ENCODE results near the gene ATE1.

ATE1 gene

GRCh38 chr10:121879476-121879875, 48.4 kb downstream of the ATE1 start:
- in situ Hi-C loops (cut with MboI; ENCODE audit: low sequenced_read_pairs) = no loop called here

- in situ Hi-C loops (cut with MboI; ENCODE audit: low sequenced_read_pairs) = no loop called here
These were observed 54.6 kb downstream of the ATE1 start for GRCh38 chr10:121873236-121873635.

GRCh38 chr10:121870413-121870812, 57.4 kb downstream of the ATE1 start:
- in situ Hi-C loops (cut with MboI; ENCODE audit: low sequenced_read_pairs) = no loop called here

- in situ Hi-C loops (cut with MboI; ENCODE audit: low sequenced_read_pairs) = no loop called here
These were observed 62.3 kb downstream of the ATE1 start for GRCh38 chr10:121865554-121865953.

GRCh38 chr10:121864653-121865052, 63.2 kb downstream of the ATE1 start:
- in situ Hi-C loops (cut with MboI; ENCODE audit: low sequenced_read_pairs) = no loop called here

GRCh38 chr10:121864168-121864567, 63.7 kb downstream of the ATE1 start:
- in situ Hi-C loops (cut with MboI; ENCODE audit: low sequenced_read_pairs) = no loop called here

GRCh38 chr10:121862649-121863048, 65.2 kb downstream of the ATE1 start:
- in situ Hi-C loops (cut with MboI; ENCODE audit: low sequenced_read_pairs) = no loop called here

- in situ Hi-C loops (cut with MboI; ENCODE audit: low sequenced_read_pairs) = no loop called here
These were observed 65.8 kb downstream of the ATE1 start for GRCh38 chr10:121862042-121862441.

GRCh38 chr10:121860810-121861209, 67.0 kb downstream of the ATE1 start:
- in situ Hi-C loops (cut with MboI; ENCODE audit: low sequenced_read_pairs) = no loop called here

- in situ Hi-C loops (cut with MboI; ENCODE audit: low sequenced_read_pairs) = no loop called here
These were observed 72.9 kb downstream of the ATE1 start for GRCh38 chr10:121854809-121855445.

- in situ Hi-C loops (cut with MboI; ENCODE audit: low sequenced_read_pairs) = no loop called here
These were observed 73.9 kb downstream of the ATE1 start for GRCh38 chr10:121853950-121854349.

- in situ Hi-C loops (cut with MboI; ENCODE audit: low sequenced_read_pairs) = no loop called here
These were observed 76.0 kb downstream of the ATE1 start for GRCh38 chr10:121851786-121852185.

- in situ Hi-C loops (cut with MboI; ENCODE audit: low sequenced_read_pairs) = no loop called here
These were observed 79.7 kb downstream of the ATE1 start for GRCh38 chr10:121848082-121848481.

- in situ Hi-C loops (cut with MboI; ENCODE audit: low sequenced_read_pairs) = no loop called here
These were observed 81.3 kb downstream of the ATE1 start for GRCh38 chr10:121846555-121846954.

- in situ Hi-C loops (cut with MboI; ENCODE audit: low sequenced_read_pairs) = no loop called here
These were observed 82.6 kb downstream of the ATE1 start for GRCh38 chr10:121845044-121845784.

- in situ Hi-C loops (cut with MboI; ENCODE audit: low sequenced_read_pairs) = no loop called here
These were observed 83.3 kb downstream of the ATE1 start for GRCh38 chr10:121844537-121844936.

GRCh38 chr10:121843379-121843778, 84.5 kb downstream of the ATE1 start:
- in situ Hi-C loops (cut with MboI; ENCODE audit: low sequenced_read_pairs) = no loop called here

GRCh38 chr10:121841862-121842261, 86.0 kb downstream of the ATE1 start:
- in situ Hi-C loops (cut with MboI; ENCODE audit: low sequenced_read_pairs) = no loop called here

GRCh38 chr10:121838931-121839330, 88.9 kb downstream of the ATE1 start:
- in situ Hi-C loops (cut with MboI; ENCODE audit: low sequenced_read_pairs) = no loop called here

GRCh38 chr10:121838149-121838548, 89.7 kb downstream of the ATE1 start:
- in situ Hi-C loops (cut with MboI; ENCODE audit: low sequenced_read_pairs) = no loop called here

GRCh38 chr10:121836171-121836570, 91.7 kb downstream of the ATE1 start:
- in situ Hi-C loops (cut with MboI; ENCODE audit: low sequenced_read_pairs) = no loop called here

- in situ Hi-C loops (cut with MboI; ENCODE audit: low sequenced_read_pairs) = no loop called here
These were observed 92.5 kb downstream of the ATE1 start for GRCh38 chr10:121835376-121835775.

GRCh38 chr10:121834757-121835156, 93.1 kb downstream of the ATE1 start:
- in situ Hi-C loops (cut with MboI; ENCODE audit: low sequenced_read_pairs) = no loop called here
